RPMI8226 (cell line): ENCODE data around the gene IL1RAPL1.

Source experiments
- DNase-seq: peaks from one replicate; pipeline ENCODE4 v3.0.0-alpha.2; 2015

IL1RAPL1 gene

GRCh38 chrX:29824176-29824906 is 1237.1 kb downstream of the IL1RAPL1 start:
- DNase-seq: no peak

- no peak for DNase-seq
These were observed 1239.5 kb downstream of the IL1RAPL1 start for GRCh38 chrX:29826742-29827141.

- DNase-seq: no peak
These were observed 1247.1 kb downstream of the IL1RAPL1 start for GRCh38 chrX:29834311-29834710.

- DNase-seq: no peak
These were observed 1247.5 kb downstream of the IL1RAPL1 start for GRCh38 chrX:29834764-29835163.

- no peak for DNase-seq
These were observed 1254.5 kb downstream of the IL1RAPL1 start for GRCh38 chrX:29841750-29842149.

- no peak for DNase-seq
These were observed 1255.3 kb downstream of the IL1RAPL1 start for GRCh38 chrX:29842552-29842951.

GRCh38 chrX:29851857-29852605 is 1264.8 kb downstream of the IL1RAPL1 start:
- no peak for DNase-seq

GRCh38 chrX:29852767-29853166 is 1265.5 kb downstream of the IL1RAPL1 start:
- no peak for DNase-seq

- no peak for DNase-seq
These were observed 1271.5 kb downstream of the IL1RAPL1 start for GRCh38 chrX:29858714-29859113.

GRCh38 chrX:29862126-29862677 is 1275.0 kb downstream of the IL1RAPL1 start:
- DNase-seq: no peak

GRCh38 chrX:29867971-29868370 is 1280.7 kb downstream of the IL1RAPL1 start:
- no peak for DNase-seq

- no peak for DNase-seq
These were observed 1282.6 kb downstream of the IL1RAPL1 start for GRCh38 chrX:29869837-29870236.

- DNase-seq: no peak
These were observed 1283.4 kb downstream of the IL1RAPL1 start for GRCh38 chrX:29870608-29871007.

GRCh38 chrX:29872831-29873230 is 1285.6 kb downstream of the IL1RAPL1 start:
- no peak for DNase-seq

GRCh38 chrX:29876733-29877132 is 1289.5 kb downstream of the IL1RAPL1 start:
- no peak for DNase-seq

GRCh38 chrX:29880977-29881376 is 1293.7 kb downstream of the IL1RAPL1 start:
- no peak for DNase-seq

- DNase-seq: no peak
These were observed 1302.8 kb downstream of the IL1RAPL1 start for GRCh38 chrX:29890004-29890403.

- no peak for DNase-seq
These were observed 1303.5 kb downstream of the IL1RAPL1 start for GRCh38 chrX:29890646-29891200.

- no peak for DNase-seq
These were observed 1314.8 kb downstream of the IL1RAPL1 start for GRCh38 chrX:29902004-29902403.

- no peak for DNase-seq
These were observed 1316.1 kb downstream of the IL1RAPL1 start for GRCh38 chrX:29903360-29903759.

- DNase-seq: no peak
These were observed 1324.4 kb downstream of the IL1RAPL1 start for GRCh38 chrX:29911673-29912072.

GRCh38 chrX:29913647-29914046 is 1326.4 kb downstream of the IL1RAPL1 start:
- no peak for DNase-seq

- no peak for DNase-seq
These were observed 1335.4 kb downstream of the IL1RAPL1 start for GRCh38 chrX:29922607-29923006.

- no peak for DNase-seq
These were observed 1338.8 kb downstream of the IL1RAPL1 start for GRCh38 chrX:29926056-29926455.
